Astrocyte (in vitro differentiated cells and primary cell): Measurements from ENCODE around the gene RRBP1. TPM values are rescaled to one million over a fixed set of nuclear protein-coding genes. Genes with fewer than 3 reads are reported as not detected.

Source experiments
- DNase-seq: peaks from one replicate; pipeline ENCODE4 v3.0.0-alpha.2; 2010; ENCODE audit warnings: low read depth
- FAIRE-seq: peaks from 2 replicates; lab custom pipeline; 2011; peaks lifted over from hg19 to GRCh38; lab: Jason Lieb, UNC
- H2AFZ ChIP-seq: 2 replicates; pipeline ENCODE4 v1.6.0; 2012; ENCODE audit warnings: low read depth, low read length, inconsistent platforms
- H3K27ac ChIP-seq: 2 replicates; pipeline ENCODE4 v1.5.1; 2011; ENCODE audit warnings: low read depth, low read length, inconsistent platforms
- H3K27me3 ChIP-seq: 2 replicates; pipeline ENCODE4 v1.6.0; 2011; ENCODE audit warnings: low read length, inconsistent platforms; ENCODE audit not compliant: insufficient read depth
- H3K36me3 ChIP-seq: 2 replicates; pipeline ENCODE4 v1.5.1; 2011; ENCODE audit warnings: low read length, inconsistent platforms; ENCODE audit not compliant: insufficient read depth
- H3K4me1 ChIP-seq: 2 replicates; pipeline ENCODE4 v1.5.1; 2011; ENCODE audit warnings: low read length, inconsistent platforms; ENCODE audit not compliant: insufficient read depth
- H3K4me2 ChIP-seq: 2 replicates; pipeline ENCODE4 v1.6.0; 2012; ENCODE audit warnings: low read length, inconsistent platforms
- H3K4me3 ChIP-seq: 2 replicates; pipeline ENCODE4 v1.5.1; 2011; ENCODE audit warnings: low read depth, mild to moderate bottlenecking, low read length, inconsistent platforms; ENCODE audit not compliant: insufficient read depth
- H3K79me2 ChIP-seq: 2 replicates; pipeline ENCODE4 v1.6.0; 2012; ENCODE audit warnings: mild to moderate bottlenecking, low read length, inconsistent platforms; ENCODE audit not compliant: insufficient read depth
- H3K9ac ChIP-seq: 2 replicates; pipeline ENCODE4 v1.6.0; 2012; ENCODE audit warnings: mild to moderate bottlenecking, low read length, inconsistent platforms
- H3K9me3 ChIP-seq: 2 replicates; pipeline ENCODE4 v1.5.1; 2012; ENCODE audit warnings: low read depth, mild to moderate bottlenecking, low read length, inconsistent platforms; ENCODE audit not compliant: insufficient read depth
- H4K20me1 ChIP-seq: 2 replicates; pipeline ENCODE4 v1.6.0; 2012; ENCODE audit warnings: low read length, inconsistent platforms; ENCODE audit not compliant: insufficient read depth
- H3K27ac Mint-ChIP-seq: one replicate; pipeline ENCODE4 v1.8.0; 2021; ENCODE audit warnings: mild to moderate bottlenecking, mixed read lengths; ENCODE audit not compliant: unreplicated experiment
- H3K27me3 Mint-ChIP-seq: one replicate; pipeline ENCODE4 v1.8.0; 2021; ENCODE audit warnings: low read depth, mixed read lengths; ENCODE audit not compliant: unreplicated experiment
- H3K36me3 Mint-ChIP-seq: one replicate; pipeline ENCODE4 v1.8.0; 2021; ENCODE audit warnings: low read depth, mixed read lengths; ENCODE audit not compliant: unreplicated experiment
- H3K4me1 Mint-ChIP-seq: one replicate; pipeline ENCODE4 v1.8.0; 2021; ENCODE audit warnings: low read depth, mixed read lengths; ENCODE audit not compliant: unreplicated experiment
- H3K4me3 Mint-ChIP-seq: one replicate; pipeline ENCODE4 v1.8.0; 2021; ENCODE audit warnings: mild to moderate bottlenecking, moderate library complexity, mixed read lengths; ENCODE audit not compliant: unreplicated experiment
- H3K9me3 Mint-ChIP-seq: one replicate; pipeline ENCODE4 v1.8.0; 2021; ENCODE audit warnings: mild to moderate bottlenecking, mixed read lengths; ENCODE audit not compliant: unreplicated experiment
- CTCF ChIP-seq: IDR thresholded peaks from 2 replicates; pipeline ENCODE4 v1.5.1; 2011; ENCODE audit warnings: low read depth, mild to moderate bottlenecking, inconsistent platforms, low read length, moderate library complexity; ENCODE audit not compliant: insufficient read depth
- EZH2 ChIP-seq: IDR thresholded peaks from 2 replicates; pipeline ENCODE4 v1.6.1; 2012; ENCODE audit warnings: mild to moderate bottlenecking, low read length, inconsistent platforms; ENCODE audit not compliant: insufficient read depth
- total RNA-seq: library from RNA; stranded (reverse); gene quantifications from 2 replicates; pipeline ENCODE4 v1.2.1, GENCODE V29; 2021

RRBP1 gene
- total RNA-seq, 1 donor from 2014 or later = 347 TPM

- Histone ChIP-seq H4K20me1 (no peaks in the 10 kb centered on the region), H3K4me3 (no peak overlapping the region), H3K27ac (no peak overlapping the region), H3K9ac (no peak overlapping the region), H3K79me2 (no peaks in the 10 kb centered on the region), H3K36me3 (no peaks in the 10 kb centered on the region), H3K27me3 (no peaks in the 10 kb centered on the region), H2AFZ (no peak overlapping the region), H3K4me1 (peaks cover 10% of the 10 kb centered on the region), H3K4me2 (no peak overlapping the region), H3K9me3 (no peaks in the 10 kb centered on the region)
- H3K4me3 Mint-ChIP-seq = no peak overlapping the region
- peaks cover 5% of the 10 kb centered on the region for H3K27me3 Mint-ChIP-seq
- DNase-seq (no peak), FAIRE-seq (no peak)
- H3K9me3 Mint-ChIP-seq = no peaks in the 10 kb centered on the region
- H3K4me1 Mint-ChIP-seq = peaks cover 13% of the 10 kb centered on the region
- TF ChIP-seq CTCF = no peak
- TF ChIP-seq EZH2 = no peak
- H3K27ac Mint-ChIP-seq = no peak overlapping the region
- no peaks in the 10 kb centered on the region for H3K36me3 Mint-ChIP-seq
These were observed 32.6 kb upstream of the RRBP1 start for GRCh38 chr20:17714597-17714996.

DNA sequence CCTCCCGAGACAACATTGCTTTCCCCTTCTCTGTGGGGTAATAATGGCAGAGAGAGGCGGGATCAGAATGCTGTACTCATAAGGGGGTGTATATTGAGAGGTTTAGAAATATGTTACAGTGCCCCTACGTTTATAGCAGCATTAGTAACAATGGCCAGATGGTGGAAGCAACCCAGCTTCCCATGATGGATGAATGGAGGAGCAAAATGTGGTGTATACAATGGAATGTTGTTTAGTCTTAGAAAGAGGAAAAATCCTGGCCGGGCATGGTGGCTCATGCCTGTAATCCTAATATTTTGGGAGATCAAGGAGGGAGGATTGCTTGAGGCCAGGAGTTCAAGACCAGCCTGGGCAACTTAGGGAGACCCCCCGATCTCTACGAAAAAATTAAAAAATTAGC lies 30.7 kb upstream of the RRBP1 start:
- no peaks in the 10 kb centered on the region for H3K27me3 ChIP-seq
- TF ChIP-seq EZH2 (no peak), CTCF (no peak)

GRCh38 chr20:17712201-17712600 lies 30.2 kb upstream of the RRBP1 start:
- no peak overlapping the region for H3K4me2 ChIP-seq
- no peaks in the 10 kb centered on the region for H3K36me3 ChIP-seq
- no peak for FAIRE-seq
- H3K27ac ChIP-seq = no peak overlapping the region
- no peaks in the 10 kb centered on the region for H3K27me3 Mint-ChIP-seq
- H3K4me1 ChIP-seq = peaks cover 10% of the 10 kb centered on the region
- no peak overlapping the region for H2AFZ ChIP-seq
- no peaks in the 10 kb centered on the region for H3K36me3 Mint-ChIP-seq
- H4K20me1 ChIP-seq = no peaks in the 10 kb centered on the region
- H3K4me3 ChIP-seq = no peak overlapping the region
- no peak for TF ChIP-seq CTCF
- no peak overlapping the region for H3K4me3 Mint-ChIP-seq
- H3K27ac Mint-ChIP-seq = peak overlapping the region; percentile 9
- no peak overlapping the region for H3K9ac ChIP-seq
- no peaks in the 10 kb centered on the region for H3K27me3 ChIP-seq
- DNase-seq = no peak
- no peaks in the 10 kb centered on the region for H3K9me3 ChIP-seq
- no peaks in the 10 kb centered on the region for H3K79me2 ChIP-seq
- H3K9me3 Mint-ChIP-seq = no peaks in the 10 kb centered on the region
- peaks cover 13% of the 10 kb centered on the region for H3K4me1 Mint-ChIP-seq

More for the DNA sequence above, 30.7 kb upstream of the RRBP1 start:
- H3K9ac ChIP-seq = no peak overlapping the region
- H3K79me2 ChIP-seq = no peaks in the 10 kb centered on the region
- H3K27ac Mint-ChIP-seq = no peak overlapping the region
- DNase-seq = peak; percentile 54
- H3K4me3 ChIP-seq = no peak overlapping the region
- no peaks in the 10 kb centered on the region for H3K9me3 Mint-ChIP-seq
- no peaks in the 10 kb centered on the region for H3K9me3 ChIP-seq
- H4K20me1 ChIP-seq = no peaks in the 10 kb centered on the region
- peaks cover 10% of the 10 kb centered on the region for H3K4me1 ChIP-seq
- H2AFZ ChIP-seq = no peak overlapping the region
- no peaks in the 10 kb centered on the region for H3K36me3 Mint-ChIP-seq
- H3K27me3 Mint-ChIP-seq = no peaks in the 10 kb centered on the region
- H3K4me1 Mint-ChIP-seq = peaks cover 13% of the 10 kb centered on the region
- H3K4me3 Mint-ChIP-seq = no peak overlapping the region
- H3K4me2 ChIP-seq = no peak overlapping the region
- no peak overlapping the region for H3K27ac ChIP-seq
- no peak for FAIRE-seq
- H3K36me3 ChIP-seq = no peaks in the 10 kb centered on the region
